WTC11 (cell line): ENCODE data around the gene LRRC27. TPM values are rescaled to one million over a fixed set of nuclear protein-coding genes. Genes with fewer than 3 reads are reported as not detected.

Source experiments
- ATAC-seq: fragments of 200-7000 bp; cut with Tn5 transposase; 2 replicates; pipeline ENCODE4 v1.10.0; 2021; ENCODE audit warnings: mild to moderate bottlenecking, moderate library complexity
- CTCF ChIA-PET: fragments of 300-600 bp; sonication (Branson Sonifier 250); formaldehyde crosslinking; loops from one replicate; lab custom pipeline; 2021; ENCODE audit warnings: antibody characterized with exemption; lab: Charles Lee
- POLR2A ChIA-PET: fragments of 350-600 bp; sonication (Branson Sonifier 250); formaldehyde crosslinking; loops from one replicate; lab custom pipeline; 2021; ENCODE audit warnings: antibody characterized with exemption; lab: Charles Lee
- DNase-seq: peaks from one replicate; pipeline ENCODE4 v3.0.0; 2021; ENCODE audit warnings: low spot score
- H3K27ac Mint-ChIP-seq: 2 replicates; pipeline ENCODE4 v1.8.0; 2021; ENCODE audit warnings: mixed read lengths
- H3K27me3 Mint-ChIP-seq: 2 replicates; pipeline ENCODE4 v1.8.0; 2021; ENCODE audit warnings: low read depth, mild to moderate bottlenecking, moderate library complexity, mixed read lengths
- H3K36me3 Mint-ChIP-seq: 2 replicates; pipeline ENCODE4 v1.8.0; 2021; ENCODE audit warnings: mixed read lengths
- H3K4me1 Mint-ChIP-seq: 2 replicates; pipeline ENCODE4 v1.8.0; 2022; ENCODE audit warnings: mixed read lengths
- H3K4me3 Mint-ChIP-seq: 2 replicates; pipeline ENCODE4 v1.8.0; 2021; ENCODE audit warnings: mild to moderate bottlenecking, moderate library complexity, mixed read lengths
- H3K9me3 Mint-ChIP-seq: 2 replicates; pipeline ENCODE4 v1.8.0; 2021; ENCODE audit warnings: mixed read lengths
- ATF2 ChIP-seq: sonication (generic); formaldehyde crosslinking; IDR thresholded peaks from 2 replicates; pipeline ENCODE4 v1.8.1; 2022; ENCODE audit warnings: low read depth, missing genetic modification reagents, borderline replicate concordance
- E2F1 ChIP-seq: sonication (generic); formaldehyde crosslinking; IDR thresholded peaks from 2 replicates; pipeline ENCODE4 v1.8.0; 2022; ENCODE audit warnings: mild to moderate bottlenecking, missing genetic modification reagents
- E2F4 ChIP-seq: sonication (generic); formaldehyde crosslinking; IDR thresholded peaks from 2 replicates; pipeline ENCODE4 v1.8.1; 2022; ENCODE audit warnings: low read depth, mild to moderate bottlenecking, moderate library complexity, missing genetic modification reagents, borderline replicate concordance
- ELF4 ChIP-seq: sonication (generic); formaldehyde crosslinking; IDR thresholded peaks from 2 replicates; pipeline ENCODE4 v1.8.1; 2022; ENCODE audit warnings: low read depth, mild to moderate bottlenecking, moderate library complexity, missing genetic modification reagents
- EMX1 ChIP-seq: fragments of 250-450 bp; sonication (Bioruptor Pico); IDR thresholded peaks from 2 replicates; pipeline ENCODE4 v1.8.0; 2021; ENCODE audit warnings: mild to moderate bottlenecking
- ERG ChIP-seq: fragments of 250-450 bp; sonication (Bioruptor Pico); IDR thresholded peaks from 2 replicates; pipeline ENCODE4 v1.8.0; 2021; ENCODE audit warnings: mild to moderate bottlenecking
- FOXK1 ChIP-seq: sonication (generic); formaldehyde crosslinking; IDR thresholded peaks from 2 replicates; pipeline ENCODE4 v1.8.0; 2022; ENCODE audit warnings: mild to moderate bottlenecking, moderate library complexity, missing genetic modification reagents
- GRHL2 ChIP-seq: fragments of 250-450 bp; sonication (Bioruptor Pico); IDR thresholded peaks from 2 replicates; pipeline ENCODE4 v1.8.0; 2022; ENCODE audit warnings: mild to moderate bottlenecking, moderate library complexity; ENCODE audit not compliant: insufficient replicate concordance, severe bottlenecking
- HMGXB4 ChIP-seq: sonication (generic); formaldehyde crosslinking; IDR thresholded peaks from 2 replicates; pipeline ENCODE4 v1.8.1; 2023; ENCODE audit warnings: mild to moderate bottlenecking, moderate library complexity, missing genetic modification reagents
- IRF1 ChIP-seq: sonication (generic); formaldehyde crosslinking; IDR thresholded peaks from 2 replicates; pipeline ENCODE4 v1.8.0; 2023; ENCODE audit warnings: missing genetic modification reagents
- JAZF1 ChIP-seq: fragments of 250-450 bp; sonication (Bioruptor Pico); IDR thresholded peaks from 2 replicates; pipeline ENCODE4 v1.9.0; 2021; ENCODE audit warnings: moderate library complexity, mild to moderate bottlenecking, inconsistent platforms
- MLX ChIP-seq: sonication (generic); formaldehyde crosslinking; IDR thresholded peaks from 2 replicates; pipeline ENCODE4 v1.8.1; 2023; ENCODE audit warnings: mild to moderate bottlenecking, missing genetic modification reagents, moderate library complexity
- MYBL2 ChIP-seq: sonication (generic); formaldehyde crosslinking; IDR thresholded peaks from 2 replicates; pipeline ENCODE4 v1.8.1; 2023; ENCODE audit warnings: mild to moderate bottlenecking, moderate library complexity, missing genetic modification reagents
- NFATC4 ChIP-seq: fragments of 250-450 bp; sonication (Bioruptor Pico); IDR thresholded peaks from 2 replicates; pipeline ENCODE4 v1.9.0; 2021; ENCODE audit warnings: mild to moderate bottlenecking
- NR1H2 ChIP-seq: sonication (generic); formaldehyde crosslinking; IDR thresholded peaks from 2 replicates; pipeline ENCODE4 v1.9.0; 2021; ENCODE audit warnings: mild to moderate bottlenecking, moderate library complexity, missing genetic modification reagents
- NR2C2 ChIP-seq: sonication (generic); formaldehyde crosslinking; IDR thresholded peaks from 2 replicates; pipeline ENCODE4 v1.8.0; 2022; ENCODE audit warnings: mild to moderate bottlenecking, missing genetic modification reagents
- RELA ChIP-seq: sonication (generic); formaldehyde crosslinking; IDR thresholded peaks from 2 replicates; pipeline ENCODE4 v1.8.1; 2022; ENCODE audit warnings: missing genetic modification reagents, mild to moderate bottlenecking, borderline replicate concordance
- SMAD4 ChIP-seq: sonication (generic); formaldehyde crosslinking; IDR thresholded peaks from 2 replicates; pipeline ENCODE4 v1.8.0; 2022; ENCODE audit warnings: mild to moderate bottlenecking, missing genetic modification reagents
- SP1 ChIP-seq: sonication (generic); formaldehyde crosslinking; conservative IDR thresholded peaks from 2 replicates; pipeline ENCODE4 v1.8.1; 2022; ENCODE audit warnings: missing genetic modification reagents
- USF1 ChIP-seq: sonication (generic); formaldehyde crosslinking; IDR thresholded peaks from 2 replicates; pipeline ENCODE4 v1.8.0; 2022; ENCODE audit warnings: mild to moderate bottlenecking, missing genetic modification reagents
- USF2 ChIP-seq: sonication (generic); formaldehyde crosslinking; IDR thresholded peaks from 2 replicates; pipeline ENCODE4 v1.8.1; 2023; ENCODE audit warnings: mild to moderate bottlenecking, missing genetic modification reagents, moderate library complexity
- ZNF263 ChIP-seq: sonication (generic); formaldehyde crosslinking; IDR thresholded peaks from 2 replicates; pipeline ENCODE4 v1.8.1; 2022; ENCODE audit warnings: low read depth, mild to moderate bottlenecking, moderate library complexity, missing genetic modification reagents
- total RNA-seq: library from RNA; stranded (reverse); gene quantifications from 3 replicates; pipeline ENCODE4 v1.2.3, GENCODE V29; 2021

The LRRC27 gene
- total RNA-seq, 1 experiment from 2014 or later = 4.4 TPM

GRCh38 chr10:132293813-132294520 lies 38.0 kb upstream of the LRRC27 start (continued):
- TF ChIP-seq E2F1 (CRISPR knock-in tag) = no peak

- DNase-seq (peak; percentile 67), ATAC-seq (peak; percentile 38; the same call in 1 of the 2 replicates)
- no peak overlapping the region for H3K27ac Mint-ChIP-seq
- CTCF ChIA-PET = interaction anchor here (0.8 to 1.5 kb wide), 5 partner anchors 13 to 111 kb away, joined by 3 to 10 read pairs (median 3); partner anchors contain the start of gene STK32C
- H3K4me1 Mint-ChIP-seq = peaks cover 10% of the 10 kb centered on the region
- no peak overlapping the region for H3K4me3 Mint-ChIP-seq
- no peaks in the 10 kb centered on the region for H3K36me3 Mint-ChIP-seq
- H3K9me3 Mint-ChIP-seq = no peaks in the 10 kb centered on the region
- H3K27me3 Mint-ChIP-seq = no peaks in the 10 kb centered on the region
- POLR2A ChIA-PET = interaction anchor here (0.9 kb wide), 1 partner anchor 588 kb away, joined by 3 read pairs; no protein-coding TSS in a partner anchor
- TF ChIP-seq SMAD4 (0 out of 2 replicates have a peak, but pooled peaks have one; percentile 69), SP1 (CRISPR knock-in tag) (0 out of 2 replicates have a peak, but pooled peaks have one; percentile 16), ERG (CRISPR knock-in tag) (no peak), NR1H2 (CRISPR knock-in tag) (no peak), ZNF263 (CRISPR knock-in tag) (no peak), JAZF1 (CRISPR knock-in tag) (no peak), ATF2 (no peak), HMGXB4 (no peak), NFATC4 (CRISPR knock-in tag) (no peak), USF1 (CRISPR knock-in tag) (peak; percentile 50; the same call in 1 of the 2 replicates), RELA (0 out of 2 replicates have a peak, but pooled peaks have one; percentile 76), IRF1 (CRISPR knock-in tag) (0 out of 2 replicates have a peak, but pooled peaks have one; percentile 55), ELF4 (CRISPR knock-in tag) (no peak), NR2C2 (CRISPR knock-in tag) (peak; percentile 59), FOXK1 (CRISPR knock-in tag) (peak; percentile 52; the same call in 1 of the 2 replicates), MLX (no peak), USF2 (CRISPR knock-in tag) (no peak), GRHL2 (CRISPR knock-in tag) (no peak), E2F4 (0 out of 2 replicates have a peak, but pooled peaks have one; percentile 36), MYBL2 (CRISPR knock-in tag) (0 out of 2 replicates have a peak, but pooled peaks have one; percentile 32), EMX1 (CRISPR knock-in tag) (no peak)
These were observed 37.3 kb upstream of the LRRC27 start for GRCh38 chr10:132294561-132295318.
